Thoracic aorta (tissue), 2 donors: ENCODE results near the gene MBLAC1. TPM values are rescaled to one million over a fixed set of nuclear protein-coding genes. Genes with fewer than 3 reads are reported as not detected.

ENCODE experiments used
- ATAC-seq: fragments of 150-250 bp; one replicate; pipeline ENCODE4 v1.8.0; 2017; ENCODE audit warnings: low read depth; ENCODE audit not compliant: insufficient number of reproducible peaks, low FRiP score
- DNase-seq: peaks from one replicate; pipeline ENCODE4 v3.0.0-alpha.2; 2020; ENCODE audit warnings: low spot score
- H3K27ac ChIP-seq, 2 donors: fragments of 200-600 bp; sonication (generic); 1 replicate in 1 of 2; 2 replicates in 1 of 2; pipeline ENCODE4 v1.5.1; 2016; ENCODE audit warnings: mild to moderate bottlenecking in 2 of 2, moderate library complexity in 2 of 2
- H3K27me3 ChIP-seq: fragments of 200-600 bp; sonication (generic); replicated peaks from 2 replicates; pipeline ENCODE4 v1.6.0; 2016; ENCODE audit warnings: mild to moderate bottlenecking; ENCODE audit not compliant: insufficient read depth
- H3K36me3 ChIP-seq: fragments of 200-600 bp; sonication (generic); one replicate; pipeline ENCODE4 v1.5.1; 2016
- H3K4me1 ChIP-seq, 2 donors: fragments of 200-600 bp; sonication (generic); 1 replicate in 1 of 2; 2 replicates in 1 of 2; pipeline versions ENCODE4 v1.5.1 to v1.6.0; 2016; ENCODE audit warnings: low read depth in 2 of 2, mild to moderate bottlenecking in 1 of 2; ENCODE audit not compliant: control insufficient read depth in 1 of 2
- H3K4me3 ChIP-seq: fragments of 200-600 bp; sonication (generic); 2 replicates; pipeline ENCODE4 v1.5.1; 2016; ENCODE audit warnings: mild to moderate bottlenecking
- H3K9me3 ChIP-seq: fragments of 200-600 bp; sonication (generic); 2 replicates; pipeline ENCODE4 v1.5.1; 2016
- total RNA-seq, 2 donors: library from RNA; depleted of rRNA; stranded (reverse); fragments of >200 nt; gene quantifications; one replicate each; pipeline versions ENCODE4 v1.1.0 to v1.2.3, GENCODE V29; 2016
- TF ChIP-seq, protein P1 (sequence below): fragments of 200-600 bp; sonication (generic); IDR thresholded peaks from one replicate; pipeline ENCODE4 v1.5.1; 2019; ENCODE audit warnings: antibody characterized with exemption

MBLAC1 gene
- total RNA-seq, 2 donors from 2014 or later = 1.1 TPM; not detected in 1

DNA sequence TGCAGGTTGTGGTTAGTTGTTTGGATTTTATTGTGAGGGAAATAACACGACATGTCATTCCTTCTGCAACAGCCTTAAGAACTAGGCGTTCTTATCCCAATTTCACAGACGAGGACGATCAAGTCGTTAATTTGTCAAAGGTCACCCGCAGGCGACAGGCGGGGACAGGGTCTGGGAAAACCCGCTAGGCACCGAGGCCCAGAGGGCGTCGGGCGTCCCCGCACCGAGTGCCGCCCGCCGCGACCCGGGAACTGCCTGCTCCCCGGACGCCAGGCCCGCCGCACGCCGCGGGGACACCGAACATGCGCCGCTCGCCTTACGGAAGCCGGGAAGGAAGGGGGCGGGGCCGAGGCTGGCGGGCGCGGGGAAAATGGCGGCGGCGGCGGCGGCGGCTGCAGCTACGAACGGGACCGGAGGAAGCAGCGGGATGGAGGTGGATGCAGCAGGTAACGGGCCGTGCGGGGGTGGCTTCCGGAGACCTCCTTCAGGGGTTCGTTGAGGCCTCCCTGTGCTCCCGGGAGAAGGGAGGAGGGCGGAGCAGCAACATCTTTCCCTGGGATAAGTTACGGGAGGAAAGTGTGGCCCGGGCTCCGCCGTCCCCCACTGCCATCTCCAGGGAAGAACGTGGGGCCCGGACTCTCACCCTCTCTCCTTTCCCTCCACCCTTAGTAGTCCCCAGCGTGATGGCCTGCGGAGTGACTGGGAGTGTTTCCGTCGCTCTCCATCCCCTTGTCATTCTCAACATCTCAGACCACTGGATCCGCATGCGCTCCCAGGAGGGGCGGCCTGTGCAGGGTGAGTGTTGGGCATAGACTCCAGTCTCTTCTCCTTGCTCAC is 37.9 kb upstream of the MBLAC1 start, which contains the start of gene COPS6:
Gene COPS6 (plus strand): TSS at position 349 of the 837 bp plus-strand sequence. CDS start 22 bp downstream, at position 371.
- Histone ChIP-seq H3K36me3 (peaks cover 28% of the 10 kb centered on the region), H3K27me3 (no peaks in the 10 kb centered on the region), H3K9me3 (no peaks in the 10 kb centered on the region), H3K27ac (peak within 1 kb of the TSS; percentile 72), H3K4me1 (peaks cover 11 to 15% of the 10 kb centered on the region in 2 donors), H3K4me3 (peak within 1 kb of the TSS; percentile 80)
- TF ChIP-seq, protein P1, sequence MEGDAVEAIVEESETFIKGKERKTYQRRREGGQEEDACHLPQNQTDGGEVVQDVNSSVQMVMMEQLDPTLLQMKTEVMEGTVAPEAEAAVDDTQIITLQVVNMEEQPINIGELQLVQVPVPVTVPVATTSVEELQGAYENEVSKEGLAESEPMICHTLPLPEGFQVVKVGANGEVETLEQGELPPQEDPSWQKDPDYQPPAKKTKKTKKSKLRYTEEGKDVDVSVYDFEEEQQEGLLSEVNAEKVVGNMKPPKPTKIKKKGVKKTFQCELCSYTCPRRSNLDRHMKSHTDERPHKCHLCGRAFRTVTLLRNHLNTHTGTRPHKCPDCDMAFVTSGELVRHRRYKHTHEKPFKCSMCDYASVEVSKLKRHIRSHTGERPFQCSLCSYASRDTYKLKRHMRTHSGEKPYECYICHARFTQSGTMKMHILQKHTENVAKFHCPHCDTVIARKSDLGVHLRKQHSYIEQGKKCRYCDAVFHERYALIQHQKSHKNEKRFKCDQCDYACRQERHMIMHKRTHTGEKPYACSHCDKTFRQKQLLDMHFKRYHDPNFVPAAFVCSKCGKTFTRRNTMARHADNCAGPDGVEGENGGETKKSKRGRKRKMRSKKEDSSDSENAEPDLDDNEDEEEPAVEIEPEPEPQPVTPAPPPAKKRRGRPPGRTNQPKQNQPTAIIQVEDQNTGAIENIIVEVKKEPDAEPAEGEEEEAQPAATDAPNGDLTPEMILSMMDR = no peak
- ATAC-seq = no peak
- DNase-seq = peak; percentile 36

DNA sequence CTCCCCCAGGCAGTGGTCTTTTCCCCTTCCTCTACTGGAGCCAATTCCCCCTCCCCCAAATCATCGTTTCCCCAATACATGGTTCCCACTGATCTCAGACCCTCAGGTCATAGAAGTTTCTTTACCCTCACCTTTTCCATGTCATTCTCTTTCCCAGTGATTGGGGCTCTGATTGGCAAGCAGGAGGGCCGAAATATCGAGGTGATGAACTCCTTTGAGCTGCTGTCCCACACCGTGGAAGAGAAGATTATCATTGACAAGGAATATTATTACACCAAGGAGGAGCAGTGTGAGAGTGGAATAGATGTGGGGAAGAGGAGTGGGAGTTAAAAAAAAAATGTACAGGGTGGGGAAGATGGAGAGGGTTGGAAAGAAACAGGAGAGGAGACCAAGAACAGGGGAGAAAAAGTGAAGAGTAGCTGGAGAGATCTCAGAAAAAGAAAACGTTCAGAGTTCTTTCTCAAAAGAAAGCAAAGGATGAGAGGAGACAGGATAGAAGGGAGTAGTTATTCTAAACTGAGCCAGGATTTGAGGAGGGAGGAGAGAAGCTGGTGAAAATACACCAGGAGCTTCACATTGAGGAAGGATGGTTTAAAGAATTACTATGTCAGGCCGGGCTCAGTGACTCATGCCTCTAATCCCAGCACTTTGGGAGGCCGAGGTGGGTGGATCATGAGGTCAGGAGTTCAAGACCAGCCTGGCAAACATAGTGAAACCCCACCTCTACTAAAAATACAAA is 37.1 kb upstream of the MBLAC1 start:
- Histone ChIP-seq H3K27me3 (no peaks in the 10 kb centered on the region), H3K36me3 (peaks cover 31% of the 10 kb centered on the region), H3K9me3 (no peaks in the 10 kb centered on the region), H3K4me3 (peak overlapping the region; percentile 80), H3K27ac (peak overlapping the region; percentile 72), H3K4me1 (peaks cover 11 to 15% of the 10 kb centered on the region in 2 donors)
- TF ChIP-seq, protein P1 = no peak
- ATAC-seq (no peak), DNase-seq (no peak)

DNA sequence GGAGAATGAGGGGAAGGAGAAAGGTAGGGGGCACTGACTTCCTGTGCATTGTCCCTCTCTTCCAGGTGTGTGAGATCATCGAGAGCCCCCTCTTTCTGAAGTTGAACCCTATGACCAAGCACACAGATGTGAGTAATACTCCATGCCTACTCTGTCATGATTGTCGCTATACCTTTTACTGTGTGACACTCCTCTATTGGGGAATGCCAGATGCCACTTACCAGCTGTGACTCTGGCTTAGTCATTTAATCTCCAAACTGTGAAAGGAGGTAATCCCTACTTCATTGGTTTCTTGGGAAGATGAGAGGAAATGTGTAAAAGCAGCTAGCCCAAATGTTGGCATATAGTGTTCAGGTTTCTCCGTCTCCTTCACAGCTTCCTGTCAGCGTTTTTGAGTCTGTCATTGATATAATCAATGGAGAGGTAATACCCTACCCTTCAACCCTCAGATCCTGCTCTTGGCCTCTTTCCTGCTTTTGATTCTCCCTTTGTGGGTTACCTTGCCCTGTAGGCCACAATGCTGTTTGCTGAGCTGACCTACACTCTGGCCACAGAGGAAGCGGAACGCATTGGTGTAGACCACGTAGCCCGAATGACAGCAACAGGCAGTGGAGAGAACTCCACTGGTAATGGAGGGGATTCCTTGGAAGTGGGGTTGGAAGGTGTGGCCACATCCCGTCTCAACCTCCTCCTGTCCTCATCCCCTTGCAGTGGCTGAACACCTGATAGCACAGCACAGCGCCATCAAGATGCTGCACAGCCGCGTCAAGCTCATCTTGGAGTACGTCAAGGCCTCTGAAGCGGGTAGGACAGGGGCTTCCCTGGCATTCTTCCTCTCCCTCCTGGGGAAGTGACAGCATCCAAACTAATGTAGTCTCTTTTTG is 36.0 kb upstream of the MBLAC1 start:
- Histone ChIP-seq H3K9me3 (no peaks in the 10 kb centered on the region), H3K4me3 (no peak overlapping the region), H3K4me1 (peaks cover 11 to 15% of the 10 kb centered on the region in 2 donors), H3K36me3 (peaks cover 41% of the 10 kb centered on the region), H3K27me3 (no peaks in the 10 kb centered on the region), H3K27ac (no peak overlapping the region)
- ATAC-seq (no peak), DNase-seq (no peak)
- TF ChIP-seq, protein P1 = no peak

DNA sequence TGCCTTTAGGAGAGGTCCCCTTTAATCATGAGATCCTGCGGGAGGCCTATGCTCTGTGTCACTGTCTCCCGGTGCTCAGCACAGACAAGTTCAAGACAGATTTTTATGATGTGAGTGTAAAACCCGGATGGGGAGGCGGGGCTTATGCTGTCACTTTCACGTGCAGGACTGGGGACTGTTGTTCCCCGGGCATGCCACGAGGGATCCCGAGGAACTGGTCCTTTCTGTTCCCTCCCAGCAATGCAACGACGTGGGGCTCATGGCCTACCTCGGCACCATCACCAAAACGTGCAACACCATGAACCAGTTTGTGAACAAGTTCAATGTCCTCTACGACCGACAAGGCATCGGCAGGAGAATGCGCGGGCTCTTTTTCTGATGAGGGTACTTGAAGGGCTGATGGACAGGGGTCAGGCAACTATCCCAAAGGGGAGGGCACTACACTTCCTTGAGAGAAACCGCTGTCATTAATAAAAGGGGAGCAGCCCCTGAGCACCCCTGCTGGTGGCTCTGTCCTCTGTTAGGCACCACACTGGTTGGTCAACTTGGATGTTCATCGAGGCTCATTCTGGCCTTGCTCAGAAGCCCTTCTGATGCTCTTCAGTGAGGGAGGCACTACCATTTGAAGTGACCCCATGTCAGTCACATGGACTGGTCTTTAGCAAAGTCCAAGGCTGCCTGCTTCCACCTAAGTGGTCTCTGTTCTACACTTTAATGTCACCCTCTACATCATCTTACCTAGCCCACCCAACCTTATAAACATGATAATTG is 35.2 kb upstream of the MBLAC1 start:
- Histone ChIP-seq H3K4me3 (no peak overlapping the region), H3K4me1 (peaks cover 11 to 15% of the 10 kb centered on the region in 2 donors), H3K36me3 (peaks cover 48% of the 10 kb centered on the region), H3K9me3 (no peaks in the 10 kb centered on the region), H3K27me3 (no peaks in the 10 kb centered on the region), H3K27ac (no peak overlapping the region)
- TF ChIP-seq, protein P1 = no peak
- no peak for DNase-seq
- ATAC-seq = no peak
